Endothelial cell of umbilical vein (primary cell): ENCODE results near the gene AKAP6. TPM values are rescaled to one million over a fixed set of nuclear protein-coding genes. Genes with fewer than 3 reads are reported as not detected.

Experiments used
- BruUV-seq: library from RNA; stranded (reverse); fragments of 400-500 nt; replicated peaks from 2 replicates; lab custom pipeline; 2021; lab: Mats Ljungman, UMichigan
- CTCF ChIA-PET: fragments of 300-600, 350-600 bp; sonication (Branson Sonifier 250); formaldehyde crosslinking; loops from one replicate; lab custom pipeline; 2021; ENCODE audit warnings: antibody characterized with exemption, inconsistent platforms; lab: Charles Lee
- POLR2A ChIA-PET: fragments of 300-600, 350-600 bp; sonication (Branson Sonifier 250); formaldehyde crosslinking; loops from one replicate; lab custom pipeline; 2021; ENCODE audit warnings: antibody characterized with exemption, inconsistent platforms; lab: Charles Lee
- DNase-seq: peaks from one replicate; pipeline ENCODE4 v3.0.0-alpha.2; 2011; ENCODE audit warnings: low read depth, low spot score
- FAIRE-seq: peaks from 2 replicates; lab custom pipeline; 2011; peaks lifted over from hg19 to GRCh38; lab: Jason Lieb, UNC
- H2AFZ ChIP-seq: 2 replicates; pipeline ENCODE4 v1.6.0; 2012; ENCODE audit warnings: low read depth, low read length, control low read depth, inconsistent platforms
- H3K27ac ChIP-seq: 2 replicates; pipeline ENCODE4 v1.5.1; 2011; ENCODE audit warnings: low read depth, mild to moderate bottlenecking, control low read depth, low read length, moderate library complexity; ENCODE audit not compliant: insufficient read depth
- H3K27me3 ChIP-seq, 2 experiments: 2 replicates each; pipeline versions ENCODE4 v1.6.0 to v1.6.1; 2011; ENCODE audit warnings: low read length in 2 of 2, mixed read lengths in 1 of 2; ENCODE audit not compliant: control insufficient read depth in 2 of 2, insufficient read depth in 2 of 2
- H3K36me3 ChIP-seq, 2 experiments: 2 replicates in 1 of 2; 3 replicates in 1 of 2; pipeline ENCODE4 v1.5.1; 2011; ENCODE audit warnings: low read length in 2 of 2, mild to moderate bottlenecking in 1 of 2, moderate library complexity in 1 of 2; ENCODE audit not compliant: control insufficient read depth in 2 of 2, insufficient read depth in 2 of 2; ENCODE audit errors: extremely low read depth in 1 of 2
- H3K4me1 ChIP-seq: 3 replicates; pipeline ENCODE4 v1.5.1; 2011; ENCODE audit warnings: mild to moderate bottlenecking, low read length; ENCODE audit not compliant: control insufficient read depth, insufficient read depth; ENCODE audit errors: extremely low read depth
- H3K4me2 ChIP-seq: 2 replicates; pipeline ENCODE4 v1.6.1; 2011; ENCODE audit warnings: low read length, control low read depth, mixed read lengths; ENCODE audit not compliant: insufficient read depth
- H3K4me3 ChIP-seq, 3 experiments: fragments of 200-600 bp in 1 of 3; sonication (generic), shearing (Covaris generic) in 1 of 3; replicated peaks in 1 of 3; 2 replicates each; pipeline ENCODE4 v1.5.1; 2011 to 2016; ENCODE audit warnings: control low read depth in 3 of 3, low read length in 3 of 3, mild to moderate bottlenecking in 2 of 3, inconsistent platforms in 1 of 3, low read depth in 1 of 3, moderate library complexity in 1 of 3; ENCODE audit not compliant: insufficient read depth in 1 of 3
- H3K79me2 ChIP-seq: 2 replicates; pipeline ENCODE4 v1.6.0; 2012; ENCODE audit warnings: low read length, inconsistent platforms; ENCODE audit not compliant: control insufficient read depth, insufficient read depth
- H3K9ac ChIP-seq: replicated peaks from 2 replicates; pipeline ENCODE3; 2011; ENCODE audit warnings: low read length, control low read depth; ENCODE audit not compliant: insufficient read depth; ENCODE audit errors: extremely low read depth
- H3K9me1 ChIP-seq: replicated peaks from 3 replicates; pipeline ENCODE4 v1.6.0; 2011; ENCODE audit warnings: mild to moderate bottlenecking, low read length; ENCODE audit not compliant: control insufficient read depth, insufficient read depth; ENCODE audit errors: extremely low read depth
- H3K9me3 ChIP-seq: replicated peaks from 2 replicates; pipeline ENCODE4 v1.5.1; 2012; ENCODE audit warnings: low read length, inconsistent platforms; ENCODE audit not compliant: control insufficient read depth, insufficient read depth
- H4K20me1 ChIP-seq: replicated peaks from 2 replicates; pipeline ENCODE3; 2011; ENCODE audit warnings: mild to moderate bottlenecking, low read length; ENCODE audit not compliant: control insufficient read depth, insufficient read depth; ENCODE audit errors: extremely low read depth
- EZH2 ChIP-seq: IDR thresholded peaks from 2 replicates; pipeline ENCODE4 v1.6.1; 2012; ENCODE audit warnings: borderline replicate concordance, low read depth, mild to moderate bottlenecking, moderate library complexity, low read length, inconsistent platforms; ENCODE audit not compliant: severe bottlenecking
- JUN ChIP-seq: IDR thresholded peaks from 2 replicates; pipeline ENCODE4 v1.6.1; 2011; ENCODE audit warnings: borderline replicate concordance, low read depth; ENCODE audit not compliant: insufficient read length, insufficient read depth
- POLR2A ChIP-seq: IDR thresholded peaks from 2 replicates; pipeline ENCODE4 v1.6.1; 2012; ENCODE audit warnings: low read depth, mild to moderate bottlenecking, control low read depth, low read length
- POLR2AphosphoS5 ChIP-seq: IDR thresholded peaks from 2 replicates; pipeline ENCODE4 v1.6.1; 2012; ENCODE audit warnings: low read depth, mild to moderate bottlenecking, control low read depth, low read length, moderate library complexity; ENCODE audit not compliant: insufficient read depth
- dilution Hi-C: fragments of 300-500 bp; cut with MboI; formaldehyde crosslinking; loops from one replicate; pipeline ENCODE4 v1.15.0; 2019; ENCODE audit warnings: low sequenced_read_pairs; ENCODE audit not compliant: extremely low pct_ligation_motif_present
- intact Hi-C: fragments of 100-400 bp; cut with micrococcal nuclease; formaldehyde crosslinking; loops from one replicate; pipeline ENCODE4 v1.10.0; 2022
- polyA plus RNA-seq, 4 experiments: library from polyadenylated mRNA; depleted of rRNA in 3 of 4; stranded (reverse) in 3 of 4; unstranded in 1 of 4; fragments of >200 nt; gene quantifications; 2 replicates each; pipeline versions ENCODE4 v1.2.1 to v1.2.3, GENCODE V29; 2011 to 2012; ENCODE audit warnings: missing spikeins in 1 of 4
- total RNA-seq: library from RNA; stranded (reverse); gene quantifications from 2 replicates; pipeline ENCODE4 v1.2.3, GENCODE V29; 2021
- TF ChIP-seq, protein P1 (sequence below), 2 donors: IDR thresholded peaks; 1 replicate in 1 of 2; 2 replicates in 1 of 2; pipeline ENCODE4 v1.5.1; 2011; ENCODE audit warnings: low read length in 2 of 2, mild to moderate bottlenecking in 2 of 2, moderate library complexity in 2 of 2, control low read depth in 1 of 2, inconsistent platforms in 1 of 2, low read depth in 1 of 2; ENCODE audit not compliant: insufficient read depth in 1 of 2; ENCODE audit errors: extremely low read depth in 1 of 2

The AKAP6 gene
- total and polyA plus RNA-seq, 2 donors (not counting 3 experiments of a cell fraction or from before 2014, with no cell fraction given): 0.03 to 0.49 TPM

DNA sequence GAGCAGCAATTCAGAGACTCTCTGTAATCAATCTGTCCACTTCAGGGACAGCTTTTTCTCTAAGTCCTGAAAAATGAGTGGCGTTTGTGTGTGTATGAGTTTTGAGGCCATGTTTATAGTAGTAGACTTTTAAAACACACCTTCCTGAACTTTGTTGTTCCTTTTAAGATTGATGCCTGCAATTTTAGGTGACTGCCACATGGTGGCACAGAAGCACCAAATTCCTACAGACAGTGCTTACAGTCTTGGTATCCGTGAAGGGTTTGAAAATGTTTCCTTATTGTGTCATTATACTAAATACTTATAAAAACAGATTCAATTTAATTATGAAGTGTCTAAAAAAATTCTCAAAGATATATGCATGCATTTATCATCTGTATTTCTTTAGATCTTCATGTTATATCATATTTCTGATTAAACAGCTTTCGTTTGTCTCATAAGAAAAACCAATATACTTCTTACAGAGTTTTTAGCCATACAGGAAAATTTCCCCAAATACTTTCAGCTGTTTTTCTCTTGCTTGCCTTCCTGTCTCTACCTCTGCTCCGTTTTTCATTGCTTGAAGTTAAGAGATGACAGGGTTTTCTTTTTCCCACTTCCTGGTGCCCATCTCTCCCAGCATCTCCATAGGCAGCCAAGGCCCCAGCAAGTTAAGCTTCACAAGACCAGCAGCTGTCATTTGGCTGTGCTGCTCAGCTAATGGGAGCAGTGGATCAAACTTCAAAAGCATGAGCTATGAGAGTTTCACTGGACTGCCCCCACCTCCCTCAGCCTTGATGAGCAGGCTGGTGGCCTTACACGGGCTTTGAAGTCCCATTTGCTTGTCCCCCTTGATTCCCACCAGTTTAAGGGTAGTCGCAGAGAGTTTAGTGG is 259.6 kb downstream of the AKAP6 start:
- Histone ChIP-seq H2AFZ (no peak overlapping the region), H3K27ac (no peak overlapping the region), H3K9me1 (no peaks in the 10 kb centered on the region), H3K4me3 (no peak overlapping the region), H3K4me1 (no peaks in the 10 kb centered on the region), H3K9ac (no peak overlapping the region), H3K4me2 (no peak overlapping the region), H3K9me3 (no peaks in the 10 kb centered on the region), H3K27me3 (peaks cover 2 to 6% of the 10 kb centered on the region in 2 experiments), H4K20me1 (no peaks in the 10 kb centered on the region), H3K36me3 (no peaks in the 10 kb centered on the region), H3K79me2 (no peaks in the 10 kb centered on the region)
- POLR2A ChIA-PET: no interaction called here
- dilution Hi-C loops: no loop called here
- TF ChIP-seq, protein P1, sequence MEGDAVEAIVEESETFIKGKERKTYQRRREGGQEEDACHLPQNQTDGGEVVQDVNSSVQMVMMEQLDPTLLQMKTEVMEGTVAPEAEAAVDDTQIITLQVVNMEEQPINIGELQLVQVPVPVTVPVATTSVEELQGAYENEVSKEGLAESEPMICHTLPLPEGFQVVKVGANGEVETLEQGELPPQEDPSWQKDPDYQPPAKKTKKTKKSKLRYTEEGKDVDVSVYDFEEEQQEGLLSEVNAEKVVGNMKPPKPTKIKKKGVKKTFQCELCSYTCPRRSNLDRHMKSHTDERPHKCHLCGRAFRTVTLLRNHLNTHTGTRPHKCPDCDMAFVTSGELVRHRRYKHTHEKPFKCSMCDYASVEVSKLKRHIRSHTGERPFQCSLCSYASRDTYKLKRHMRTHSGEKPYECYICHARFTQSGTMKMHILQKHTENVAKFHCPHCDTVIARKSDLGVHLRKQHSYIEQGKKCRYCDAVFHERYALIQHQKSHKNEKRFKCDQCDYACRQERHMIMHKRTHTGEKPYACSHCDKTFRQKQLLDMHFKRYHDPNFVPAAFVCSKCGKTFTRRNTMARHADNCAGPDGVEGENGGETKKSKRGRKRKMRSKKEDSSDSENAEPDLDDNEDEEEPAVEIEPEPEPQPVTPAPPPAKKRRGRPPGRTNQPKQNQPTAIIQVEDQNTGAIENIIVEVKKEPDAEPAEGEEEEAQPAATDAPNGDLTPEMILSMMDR (IDR thresholded peaks at IDR 0.05; ENCODE audit: extremely low read depth in 1 of 2, insufficient read depth in 1 of 2, low read depth in 1 of 2, low read length in 2 of 2): peak; percentile 45 to 54
- no peak for TF ChIP-seq POLR2A
- TF ChIP-seq EZH2: no peak
- TF ChIP-seq POLR2AphosphoS5: no peak
- TF ChIP-seq JUN: no peak
- intact Hi-C loops: loop anchor here (1.0 to 2.0 kb wide), 3 partner anchors 114 to 844 kb away; no protein-coding TSS in a partner anchor
- no TSS peak for BruUV-seq
- FAIRE-seq (peak; percentile 79), DNase-seq (peak; percentile 36)
- CTCF ChIA-PET: interaction anchor here (0.7 to 2.7 kb wide), 11 partner anchors 29 to 1740 kb away, joined by 3 to 26 read pairs (median 3); no protein-coding TSS in a partner anchor
